WTC11 (cell line): ENCODE results near the gene RASA1. TPM values are rescaled to one million over a fixed set of nuclear protein-coding genes. Genes with fewer than 3 reads are reported as not detected.
A peak's percentile ranks its signal among the peaks of the same experiment; 100 is the strongest.

Experiments used
- ATAC-seq: fragments of 200-7000 bp; cut with Tn5 transposase; 2 replicates; pipeline ENCODE4 v1.10.0; 2021; ENCODE audit warnings: mild to moderate bottlenecking, moderate library complexity
- Bru-seq: library from RNA; stranded (reverse); fragments of 400-500 nt; gene quantifications from one replicate; lab custom pipeline; 2021; lab: Mats Ljungman, UMichigan
- CTCF ChIA-PET: fragments of 300-600 bp; sonication (Branson Sonifier 250); formaldehyde crosslinking; loops from one replicate; lab custom pipeline; 2021; ENCODE audit warnings: antibody characterized with exemption; lab: Charles Lee
- POLR2A ChIA-PET: fragments of 350-600 bp; sonication (Branson Sonifier 250); formaldehyde crosslinking; loops from one replicate; lab custom pipeline; 2021; ENCODE audit warnings: antibody characterized with exemption; lab: Charles Lee
- DNase-seq: peaks from one replicate; pipeline ENCODE4 v3.0.0; 2021; ENCODE audit warnings: low spot score
- H3K27ac Mint-ChIP-seq: 2 replicates; pipeline ENCODE4 v1.8.0; 2021; ENCODE audit warnings: mixed read lengths
- H3K27me3 Mint-ChIP-seq: 2 replicates; pipeline ENCODE4 v1.8.0; 2021; ENCODE audit warnings: low read depth, mild to moderate bottlenecking, moderate library complexity, mixed read lengths
- H3K36me3 Mint-ChIP-seq: 2 replicates; pipeline ENCODE4 v1.8.0; 2021; ENCODE audit warnings: mixed read lengths
- H3K4me1 Mint-ChIP-seq: 2 replicates; pipeline ENCODE4 v1.8.0; 2022; ENCODE audit warnings: mixed read lengths
- H3K4me3 Mint-ChIP-seq: 2 replicates; pipeline ENCODE4 v1.8.0; 2021; ENCODE audit warnings: mild to moderate bottlenecking, moderate library complexity, mixed read lengths
- H3K9me3 Mint-ChIP-seq: 2 replicates; pipeline ENCODE4 v1.8.0; 2021; ENCODE audit warnings: mixed read lengths
- ARID4B ChIP-seq: sonication (generic); formaldehyde crosslinking; IDR thresholded peaks from 2 replicates; pipeline ENCODE4 v1.8.0; 2023; ENCODE audit warnings: missing genetic modification reagents, mild to moderate bottlenecking, borderline replicate concordance
- ATF1 ChIP-seq: sonication (generic); formaldehyde crosslinking; IDR thresholded peaks from 2 replicates; pipeline ENCODE4 v1.8.1; 2023; ENCODE audit warnings: mild to moderate bottlenecking, moderate library complexity, missing genetic modification reagents
- ATF6 ChIP-seq: sonication (generic); formaldehyde crosslinking; IDR thresholded peaks from 2 replicates; pipeline ENCODE4 v1.8.1; 2023; ENCODE audit warnings: mild to moderate bottlenecking, missing genetic modification reagents
- CDX4 ChIP-seq: fragments of 250-450 bp; sonication (Bioruptor Pico); IDR thresholded peaks from 2 replicates; pipeline ENCODE4 v1.9.0; 2021; ENCODE audit warnings: moderate library complexity, mild to moderate bottlenecking, inconsistent platforms, borderline replicate concordance
- CREM ChIP-seq: sonication (generic); formaldehyde crosslinking; IDR thresholded peaks from 2 replicates; pipeline ENCODE4 v1.8.1; 2022; ENCODE audit warnings: mild to moderate bottlenecking, missing genetic modification reagents, moderate library complexity
- GRHL2 ChIP-seq: fragments of 250-450 bp; sonication (Bioruptor Pico); IDR thresholded peaks from 2 replicates; pipeline ENCODE4 v1.8.0; 2022; ENCODE audit warnings: mild to moderate bottlenecking, moderate library complexity; ENCODE audit not compliant: insufficient replicate concordance, severe bottlenecking
- GTF2I ChIP-seq: fragments of 250-450 bp; sonication (Bioruptor Pico); conservative IDR thresholded peaks from 2 replicates; pipeline ENCODE4 v1.4.0; 2021; ENCODE audit warnings: mild to moderate bottlenecking
- HMGXB4 ChIP-seq: sonication (generic); formaldehyde crosslinking; IDR thresholded peaks from 2 replicates; pipeline ENCODE4 v1.8.1; 2023; ENCODE audit warnings: mild to moderate bottlenecking, moderate library complexity, missing genetic modification reagents
- KAT7 ChIP-seq: sonication (generic); formaldehyde crosslinking; IDR thresholded peaks from 2 replicates; pipeline ENCODE4 v1.8.1; 2023; ENCODE audit warnings: missing genetic modification reagents, mild to moderate bottlenecking, borderline replicate concordance
- MYBL2 ChIP-seq: sonication (generic); formaldehyde crosslinking; IDR thresholded peaks from 2 replicates; pipeline ENCODE4 v1.8.1; 2023; ENCODE audit warnings: mild to moderate bottlenecking, moderate library complexity, missing genetic modification reagents
- NFE2L1 ChIP-seq: sonication (generic); formaldehyde crosslinking; IDR thresholded peaks from 2 replicates; pipeline ENCODE4 v1.8.1; 2023; ENCODE audit warnings: missing genetic modification reagents
- NR1H2 ChIP-seq: sonication (generic); formaldehyde crosslinking; IDR thresholded peaks from 2 replicates; pipeline ENCODE4 v1.9.0; 2021; ENCODE audit warnings: mild to moderate bottlenecking, moderate library complexity, missing genetic modification reagents
- PRRX2 ChIP-seq: fragments of 250-450 bp; sonication (Bioruptor Pico); IDR thresholded peaks from 2 replicates; pipeline ENCODE4 v1.8.0; 2021; ENCODE audit warnings: mild to moderate bottlenecking
- SMAD4 ChIP-seq: sonication (generic); formaldehyde crosslinking; IDR thresholded peaks from 2 replicates; pipeline ENCODE4 v1.8.0; 2022; ENCODE audit warnings: mild to moderate bottlenecking, missing genetic modification reagents
- SP1 ChIP-seq: sonication (generic); formaldehyde crosslinking; conservative IDR thresholded peaks from 2 replicates; pipeline ENCODE4 v1.8.1; 2022; ENCODE audit warnings: missing genetic modification reagents
- TCF7 ChIP-seq: sonication (generic); formaldehyde crosslinking; IDR thresholded peaks from 2 replicates; pipeline ENCODE4 v1.8.0; 2022; ENCODE audit warnings: mild to moderate bottlenecking, low read depth, missing genetic modification reagents, moderate library complexity
- TEAD1 ChIP-seq: sonication (generic); formaldehyde crosslinking; IDR thresholded peaks from 2 replicates; pipeline ENCODE4 v1.8.0; 2022; ENCODE audit warnings: mild to moderate bottlenecking, missing genetic modification reagents
- ZMAT4 ChIP-seq: fragments of 250-450 bp; sonication (Bioruptor Pico); IDR thresholded peaks from 2 replicates; pipeline ENCODE4 v1.9.0; 2021; ENCODE audit warnings: mild to moderate bottlenecking
- ZSCAN18 ChIP-seq: fragments of 250-450 bp; sonication (Bioruptor Pico); IDR thresholded peaks from 2 replicates; pipeline ENCODE4 v2.1.2; 2022; ENCODE audit warnings: mild to moderate bottlenecking, moderate library complexity
- long read RNA-seq, 3 experiments: library from RNA in 1 of 3; library from capped mRNA in 1 of 3; library from polyadenylated mRNA in 1 of 3; unstranded in 2 of 3; stranded (forward) in 1 of 3; transcript quantifications; one replicate each; pipeline ENCODE4 v2.0.0, GENCODE V29; 2021
- total RNA-seq: library from RNA; stranded (reverse); gene quantifications from 3 replicates; pipeline ENCODE4 v1.2.3, GENCODE V29; 2021
- TF ChIP-seq, protein P1 (sequence below): sonication (generic); formaldehyde crosslinking; IDR thresholded peaks from 2 replicates; pipeline ENCODE4 v1.8.0; 2022; ENCODE audit warnings: missing genetic modification reagents

The RASA1 gene
- total RNA-seq (31.0 to 32.1 TPM (median 32.0 TPM) in 3 replicates), Bru-seq, nascent RNA (percentile 85 among the genes with signal in this experiment)
- long read RNA-seq, experiment 1, transcript RASA1-201 (25 exons, 3,752 nt), result major isoform, 65 of 108 reads
- long read RNA-seq, experiment 1, partial matches to known transcripts, result 20 of 108 reads
- long read RNA-seq, experiment 1, other reads (novel, unspliced or antisense), result 21 of 108 reads
- long read RNA-seq, experiment 2, partial matches to known transcripts, result 29 of 52 reads
- long read RNA-seq, experiment 2, other reads (novel, unspliced or antisense), result 23 of 52 reads
- long read RNA-seq, experiment 3, partial matches to known transcripts, result 0 of 2 reads
- long read RNA-seq, experiment 3, other reads (novel, unspliced or antisense), result 1 of 2 reads

DNA sequence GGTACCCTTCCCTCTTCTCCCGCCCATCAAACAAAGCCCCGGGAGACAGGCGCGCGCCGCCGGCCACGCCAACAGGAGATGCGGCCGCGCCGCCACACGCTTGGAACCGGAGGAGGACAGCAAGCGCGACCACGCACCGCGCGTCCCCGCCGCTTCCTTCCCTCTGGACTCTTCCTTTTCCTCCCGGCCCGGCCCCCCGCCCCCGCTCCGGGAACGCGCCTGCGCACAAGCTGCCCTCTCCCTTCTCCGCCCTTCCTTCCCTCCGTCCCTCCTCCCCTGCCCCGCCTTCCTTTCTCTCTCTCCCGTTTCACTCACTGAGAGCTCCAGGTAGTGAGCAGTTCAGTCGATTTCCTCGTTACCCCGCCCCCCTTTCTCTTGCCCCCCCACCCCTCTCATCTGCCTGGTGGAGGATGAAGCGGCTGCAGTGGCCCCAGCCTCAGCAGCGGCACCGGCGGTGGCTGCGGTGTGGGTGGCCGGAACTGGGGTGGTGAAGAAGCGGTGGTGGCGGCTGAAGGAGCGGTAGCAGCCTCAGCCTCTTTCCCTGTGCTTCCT, at the start of gene RASA1:
Gene RASA1 (plus strand): TSS at position 310 of the 552 bp plus-strand sequence. CDS start 569 bp downstream, outside the sequence.
- Mint-ChIP-seq H3K27ac (peak within 1 kb of the TSS; percentile 98), H3K27me3 (peaks cover 46% of the 10 kb centered on the region), H3K4me1 (peaks cover 41% of the 10 kb centered on the region), H3K36me3 (no peaks in the 10 kb centered on the region), H3K4me3 (peak within 1 kb of the TSS; percentile 99), H3K9me3 (no peaks in the 10 kb centered on the region)
- DNase-seq (peak; percentile 98), ATAC-seq (peak; percentile 71)
- CTCF ChIA-PET, result interaction anchor here (1.0 kb wide), 2 partner anchors 16 to 133 kb away, joined by 3 to 4 read pairs; no protein-coding TSS in a partner anchor
- POLR2A ChIA-PET, result interaction anchor here (0.6 to 1.3 kb wide), 2 partner anchors 9 to 14 kb away, joined by 4 to 5 read pairs; no protein-coding TSS in a partner anchor
- TF ChIP-seq CREM (CRISPR knock-in tag) (0 out of 2 replicates have a peak, but pooled peaks have one; percentile 60), NR1H2 (CRISPR knock-in tag) (no peak), ATF1 (no peak), TCF7 (no peak), ATF6 (no peak), PRRX2 (CRISPR knock-in tag) (no peak), ZMAT4 (CRISPR knock-in tag) (no peak), ARID4B (CRISPR knock-in tag) (no peak), MYBL2 (CRISPR knock-in tag) (peak; percentile 28; the same call in 1 of the 2 replicates), CDX4 (CRISPR knock-in tag) (no peak), TEAD1 (CRISPR knock-in tag) (peak; percentile 72), NFE2L1 (no peak; the same call in 1 of the 2 replicates), KAT7 (CRISPR knock-in tag) (no peak; the same call in 1 of the 2 replicates), GTF2I (CRISPR knock-in tag) (no peak), HMGXB4 (CRISPR knock-in tag) (0 out of 2 replicates have a peak, but pooled peaks have one; percentile 78), SP1 (CRISPR knock-in tag) (0 out of 2 replicates have a peak, but pooled peaks have one; percentile 36), GRHL2 (CRISPR knock-in tag) (no peak), SMAD4 (CRISPR knock-in tag) (no peak), ZSCAN18 (CRISPR knock-in tag) (no peak)
- TF ChIP-seq, protein P1, sequence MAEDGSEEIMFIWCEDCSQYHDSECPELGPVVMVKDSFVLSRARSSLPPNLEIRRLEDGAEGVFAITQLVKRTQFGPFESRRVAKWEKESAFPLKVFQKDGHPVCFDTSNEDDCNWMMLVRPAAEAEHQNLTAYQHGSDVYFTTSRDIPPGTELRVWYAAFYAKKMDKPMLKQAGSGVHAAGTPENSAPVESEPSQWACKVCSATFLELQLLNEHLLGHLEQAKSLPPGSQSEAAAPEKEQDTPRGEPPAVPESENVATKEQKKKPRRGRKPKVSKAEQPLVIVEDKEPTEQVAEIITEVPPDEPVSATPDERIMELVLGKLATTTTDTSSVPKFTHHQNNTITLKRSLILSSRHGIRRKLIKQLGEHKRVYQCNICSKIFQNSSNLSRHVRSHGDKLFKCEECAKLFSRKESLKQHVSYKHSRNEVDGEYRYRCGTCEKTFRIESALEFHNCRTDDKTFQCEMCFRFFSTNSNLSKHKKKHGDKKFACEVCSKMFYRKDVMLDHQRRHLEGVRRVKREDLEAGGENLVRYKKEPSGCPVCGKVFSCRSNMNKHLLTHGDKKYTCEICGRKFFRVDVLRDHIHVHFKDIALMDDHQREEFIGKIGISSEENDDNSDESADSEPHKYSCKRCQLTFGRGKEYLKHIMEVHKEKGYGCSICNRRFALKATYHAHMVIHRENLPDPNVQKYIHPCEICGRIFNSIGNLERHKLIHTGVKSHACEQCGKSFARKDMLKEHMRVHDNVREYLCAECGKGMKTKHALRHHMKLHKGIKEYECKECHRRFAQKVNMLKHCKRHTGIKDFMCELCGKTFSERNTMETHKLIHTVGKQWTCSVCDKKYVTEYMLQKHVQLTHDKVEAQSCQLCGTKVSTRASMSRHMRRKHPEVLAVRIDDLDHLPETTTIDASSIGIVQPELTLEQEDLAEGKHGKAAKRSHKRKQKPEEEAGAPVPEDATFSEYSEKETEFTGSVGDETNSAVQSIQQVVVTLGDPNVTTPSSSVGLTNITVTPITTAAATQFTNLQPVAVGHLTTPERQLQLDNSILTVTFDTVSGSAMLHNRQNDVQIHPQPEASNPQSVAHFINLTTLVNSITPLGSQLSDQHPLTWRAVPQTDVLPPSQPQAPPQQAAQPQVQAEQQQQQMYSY (CRISPR knock-in tag), result no peak
